ENCODE data around the gene MACROH2A2.

Gene MACROH2A2

DNA sequence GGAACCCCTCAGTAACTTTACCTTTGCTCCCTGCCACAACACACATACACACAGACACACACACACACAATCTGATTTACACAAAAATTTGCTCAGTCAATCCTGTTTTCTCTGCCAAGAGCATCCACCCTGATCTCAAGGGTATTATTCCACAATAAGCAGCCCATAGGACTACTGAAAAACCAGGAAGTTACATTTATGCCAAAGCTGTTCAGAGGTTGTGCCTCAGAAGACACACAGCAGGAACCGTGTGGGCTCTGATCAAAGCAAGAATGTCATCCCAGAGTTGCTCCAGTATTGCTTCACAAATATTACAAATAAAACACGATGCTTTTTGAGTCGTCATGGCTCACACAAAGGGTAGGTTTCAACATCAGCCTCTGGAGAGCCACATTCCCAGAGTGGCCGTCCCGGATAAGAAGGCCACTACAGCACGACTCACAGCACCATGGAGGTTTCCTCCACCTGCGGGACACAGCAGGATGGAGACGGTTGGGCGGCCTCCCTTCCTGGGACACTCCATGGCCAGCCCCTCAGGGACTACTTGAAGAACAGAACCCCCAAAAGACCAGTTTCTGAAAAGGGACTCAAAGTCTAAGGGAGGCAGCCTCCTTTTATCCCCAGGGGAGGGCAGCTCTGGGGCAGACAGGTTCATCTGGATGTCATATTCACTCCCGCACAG is 78.4 kb downstream of the MACROH2A2 start:
- DNase-seq (ENCODE audit: low read depth, low spot score): no peak

DNA sequence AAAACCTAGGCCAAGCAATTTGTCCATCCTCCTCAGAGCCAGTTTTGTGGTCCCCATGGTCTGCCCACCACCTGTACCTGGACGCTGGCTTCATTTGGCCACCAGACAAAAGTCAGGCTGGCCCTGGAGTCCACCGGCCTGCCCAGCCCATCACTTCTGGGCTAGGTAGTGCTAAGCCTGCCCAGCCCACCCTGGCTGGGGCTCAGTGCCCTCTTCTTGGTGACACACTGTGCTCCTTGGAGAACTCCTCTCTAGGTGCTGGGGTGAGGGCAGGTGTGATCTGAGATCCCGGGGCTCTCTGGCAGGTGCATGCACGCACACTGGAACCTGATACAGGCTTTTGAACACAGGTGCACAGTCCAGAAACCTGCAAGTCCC is 78.9 kb downstream of the MACROH2A2 start:
- DNase-seq (ENCODE audit: low read depth, low spot score): no peak

DNA sequence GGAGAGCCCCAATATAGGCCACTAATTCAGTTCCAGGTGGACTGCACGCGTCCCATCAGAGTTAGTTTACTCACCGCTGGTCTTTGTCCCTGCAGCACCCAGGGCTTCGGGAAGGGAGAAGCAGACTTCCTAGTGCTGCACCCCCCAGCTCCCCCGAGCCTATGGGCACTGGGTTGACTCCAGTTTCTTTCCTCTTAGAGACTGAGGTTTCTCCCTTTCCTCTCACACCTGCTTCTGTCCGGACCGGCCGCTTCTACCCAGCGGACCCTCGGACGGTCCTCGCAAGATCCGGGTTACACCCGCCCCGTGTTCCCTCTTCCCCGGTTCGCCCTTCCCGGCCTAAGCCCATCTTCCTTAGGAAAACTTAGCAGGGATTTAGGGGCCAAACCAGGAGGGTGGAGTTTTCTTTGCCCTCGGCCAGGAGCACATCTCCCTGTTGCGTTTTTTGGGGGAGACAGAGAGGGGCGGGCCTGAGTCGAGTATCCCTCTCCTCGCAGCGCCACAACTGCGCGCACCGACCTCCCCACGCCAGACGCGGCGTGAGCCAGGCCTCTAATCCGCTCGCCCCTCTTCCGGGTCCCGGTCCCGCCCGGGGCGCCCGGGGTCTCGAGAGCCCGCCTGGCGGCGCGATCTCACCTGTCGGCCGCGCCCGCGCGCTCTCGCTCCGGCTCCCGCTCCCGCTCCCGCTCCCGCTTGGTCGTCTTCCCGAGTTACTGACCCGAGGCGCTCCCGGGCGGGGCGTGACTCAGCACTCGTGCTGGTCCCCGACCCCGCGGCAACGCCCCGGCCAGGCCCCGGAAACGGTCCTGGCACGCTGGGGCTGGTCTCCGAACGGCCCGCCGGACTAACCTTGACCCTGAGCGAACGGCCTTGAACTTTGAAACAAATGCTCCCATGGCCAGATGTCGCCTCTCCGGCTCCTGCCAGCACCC is 79.7 kb downstream of the MACROH2A2 start, which contains the start of gene AIFM2:
TSS of gene AIFM2 (minus strand) at position 728 of the 932 bp plus-strand sequence. CDS start 8,741 bp downstream, outside the sequence.
- DNase-seq (ENCODE audit: low read depth, low spot score): no peak

DNA sequence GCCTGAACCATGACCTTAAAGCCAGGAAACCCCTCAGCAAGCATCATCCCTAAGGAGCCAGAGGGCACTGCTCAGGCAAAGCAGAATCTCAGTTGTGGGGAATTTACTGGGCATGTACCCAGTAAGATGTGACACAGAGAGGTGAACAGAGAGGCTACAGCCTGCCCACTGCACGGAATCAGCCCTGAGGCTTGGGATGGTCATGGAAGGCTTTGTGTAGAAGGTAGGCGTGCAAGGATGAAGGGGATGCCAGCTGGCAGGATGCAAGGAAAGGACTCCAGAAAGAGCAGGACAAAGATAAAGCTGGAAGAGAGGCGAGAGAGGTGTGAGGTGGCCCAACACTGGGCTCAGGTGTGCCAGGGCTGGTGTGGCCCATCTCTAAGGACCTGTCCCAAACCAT is 82.4 kb downstream of the MACROH2A2 start:
- DNase-seq (ENCODE audit: low read depth, low spot score): no peak

DNA sequence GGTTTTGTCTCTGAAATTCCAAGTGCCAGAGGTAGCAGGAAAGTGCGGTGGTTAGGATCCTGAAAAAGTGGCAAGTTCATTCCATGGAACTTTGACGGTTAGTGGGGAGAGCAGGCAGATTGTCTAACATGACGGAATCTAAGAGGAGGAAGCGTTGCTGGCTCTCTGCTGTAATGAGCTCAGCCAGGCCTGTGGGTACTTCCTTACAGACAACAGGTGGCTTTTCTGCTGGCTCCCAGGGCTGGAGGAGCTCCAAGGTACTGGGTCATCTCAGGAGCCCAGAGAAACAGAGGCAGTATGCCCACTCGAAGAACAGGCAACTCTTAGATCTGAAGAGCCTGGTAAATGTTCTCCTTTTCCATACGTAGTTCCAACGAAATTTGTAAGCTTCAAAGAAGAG is 83.0 kb downstream of the MACROH2A2 start:
- DNase-seq (ENCODE audit: low read depth, low spot score): no peak

DNA sequence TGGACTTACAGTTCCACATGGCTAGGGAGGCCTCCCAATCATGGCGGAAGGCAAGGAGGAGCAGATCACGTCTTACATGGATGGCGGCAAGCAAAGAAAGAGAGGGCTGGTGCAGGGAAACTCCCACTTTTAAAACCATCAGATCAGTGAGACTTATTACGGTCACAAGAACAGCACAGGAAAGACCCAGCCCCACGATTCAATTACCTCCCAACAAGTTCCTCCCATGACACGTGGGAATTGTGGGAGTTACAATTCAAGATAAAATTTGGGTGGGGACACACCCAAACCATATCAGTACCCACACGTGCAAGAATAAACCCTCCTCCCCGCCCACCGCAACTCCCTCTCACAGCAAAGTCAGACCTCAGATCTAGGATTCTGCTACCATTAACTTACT is 84.5 kb downstream of the MACROH2A2 start:
- no peak for DNase-seq (ENCODE audit: low read depth, low spot score)

DNA sequence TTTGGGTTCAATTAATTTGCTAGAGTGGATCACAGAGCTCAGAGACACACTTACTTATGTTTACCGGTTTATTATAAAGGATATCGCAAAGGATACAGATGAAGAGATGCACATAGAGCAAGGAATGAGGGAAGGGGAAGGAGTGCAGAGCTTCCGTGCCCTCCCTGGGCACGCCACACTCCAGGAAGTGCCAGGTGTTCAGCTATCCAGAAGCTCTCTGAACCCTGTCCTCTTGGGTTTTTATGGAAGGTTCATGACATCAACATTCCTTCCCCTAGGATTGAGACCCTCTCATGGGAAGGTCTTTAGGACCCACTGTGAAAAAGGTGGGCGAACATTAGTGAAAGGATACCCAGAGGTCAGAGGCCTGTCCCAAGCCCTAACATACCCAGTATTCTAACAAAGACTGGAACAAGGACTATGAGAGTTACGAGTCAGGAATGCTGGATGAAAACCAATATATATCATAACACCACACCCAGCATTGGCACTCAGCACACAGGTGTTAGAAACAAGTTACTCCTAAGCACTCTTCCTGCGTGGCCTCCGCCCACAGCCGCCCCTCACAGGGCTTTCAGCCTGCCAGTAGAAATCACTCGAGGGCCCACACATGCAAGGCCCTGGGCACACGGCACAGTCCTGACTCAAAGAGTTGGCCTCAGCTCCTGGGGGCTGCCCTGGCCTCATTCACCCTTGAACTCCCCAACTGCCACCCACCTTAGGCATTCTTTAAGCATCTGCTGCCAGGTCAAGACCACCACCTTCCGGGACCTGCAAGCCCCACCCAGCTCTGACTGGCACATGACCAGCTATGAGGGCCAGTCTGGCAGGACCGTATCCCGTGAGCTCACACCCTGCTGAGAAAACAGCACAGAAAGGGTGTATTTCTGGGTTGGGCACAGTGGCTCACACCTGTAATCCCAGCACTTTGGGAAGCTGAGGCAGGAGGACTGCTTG is 85.6 kb downstream of the MACROH2A2 start:
- DNase-seq (ENCODE audit: low read depth, low spot score): no peak

DNA sequence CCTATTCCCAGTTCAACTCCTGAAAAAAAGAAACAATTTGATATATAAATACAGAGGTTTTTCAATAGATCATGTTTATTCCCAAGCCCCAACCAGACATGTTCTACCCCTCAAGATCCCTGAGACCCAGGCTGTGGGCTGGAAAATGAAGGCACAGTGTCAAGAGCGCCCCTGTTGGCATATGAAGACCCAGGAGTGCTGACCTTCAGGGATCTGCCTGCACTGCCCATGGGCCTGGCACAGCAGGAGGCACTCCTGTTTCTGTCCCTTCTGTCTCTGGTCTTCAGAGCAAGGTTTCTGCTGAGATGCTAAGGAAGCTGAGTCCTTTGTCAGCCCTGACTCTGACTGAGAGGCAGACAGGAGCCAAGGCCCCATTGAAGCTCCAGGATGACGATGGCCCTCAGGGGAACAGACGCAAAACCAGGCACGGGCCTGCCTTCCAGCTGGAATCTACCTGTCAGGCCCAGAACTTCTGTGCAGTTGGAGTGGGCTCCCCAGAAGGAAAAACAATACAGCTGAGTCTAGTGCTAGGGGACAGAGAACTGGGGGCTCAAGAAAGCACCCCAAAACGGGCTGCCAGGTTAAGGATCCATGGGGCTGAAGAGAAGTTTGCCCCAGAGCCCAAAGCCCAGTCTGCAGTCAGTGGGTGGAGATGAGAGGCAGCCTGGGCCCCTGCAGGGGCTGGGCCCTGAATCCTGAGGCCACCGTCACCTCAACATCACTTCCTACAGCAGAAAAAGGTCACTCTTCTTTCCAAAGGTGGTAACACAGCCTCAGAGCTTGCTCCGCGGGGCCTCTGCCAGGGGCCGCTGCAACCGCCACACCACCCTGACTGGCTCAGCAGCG is 86.7 kb downstream of the MACROH2A2 start:
- no peak for DNase-seq (ENCODE audit: low read depth, low spot score)

DNA sequence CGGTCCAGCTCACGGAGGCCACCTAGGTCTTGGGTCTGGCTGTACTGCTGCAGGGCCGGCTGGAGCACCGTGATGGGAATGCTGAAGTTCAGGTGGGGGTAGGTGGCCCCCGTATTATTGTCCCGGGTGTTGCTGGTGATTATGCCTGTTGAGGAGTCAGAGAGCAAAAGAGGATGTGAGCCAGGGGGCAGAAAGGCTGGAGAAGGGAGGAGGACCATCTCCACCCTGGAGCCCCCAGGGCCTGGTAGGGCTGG is 87.3 kb downstream of the MACROH2A2 start:
- DNase-seq (ENCODE audit: low read depth, low spot score): no peak

DNA sequence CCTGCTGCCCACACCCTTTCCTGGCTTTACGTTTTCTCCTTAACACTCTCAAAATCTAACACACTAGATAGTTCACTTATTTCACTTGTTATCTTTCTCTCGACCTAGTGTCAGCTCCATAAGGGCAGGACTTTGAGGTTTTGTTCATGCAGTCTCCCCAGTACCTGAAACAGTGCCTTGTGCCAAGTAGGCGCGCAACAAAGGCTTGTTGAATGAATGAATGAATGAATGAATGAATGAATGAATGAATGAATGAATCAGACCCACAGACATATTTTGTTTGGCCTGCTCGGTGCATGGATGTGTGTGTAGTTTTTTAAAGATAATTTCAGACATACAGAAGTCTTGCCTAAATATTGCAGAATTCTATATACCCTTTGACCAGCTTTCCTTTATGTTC is 87.7 kb downstream of the MACROH2A2 start:
- no peak for DNase-seq (ENCODE audit: low read depth, low spot score)

DNA sequence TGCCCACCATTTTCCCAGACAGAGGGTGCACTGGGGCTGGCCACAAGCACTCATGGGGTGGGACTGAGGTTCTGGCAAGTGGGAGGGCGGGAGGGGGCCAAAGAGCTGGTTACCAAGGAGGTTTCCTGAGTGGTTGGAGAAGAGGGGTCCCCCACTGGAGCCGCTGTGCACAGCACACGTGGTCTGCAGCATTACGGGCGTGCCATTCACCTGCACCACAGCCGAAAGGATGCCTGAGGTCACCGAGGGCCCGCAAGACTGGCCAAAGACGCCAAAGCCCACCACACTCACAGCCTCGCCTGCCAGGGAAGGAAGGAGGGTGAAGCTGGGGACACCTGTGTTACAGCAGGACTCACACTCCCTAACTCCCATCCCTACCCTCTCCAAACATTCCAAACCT is 89.9 kb downstream of the MACROH2A2 start:
- DNase-seq (ENCODE audit: low read depth, low spot score): no peak

DNA sequence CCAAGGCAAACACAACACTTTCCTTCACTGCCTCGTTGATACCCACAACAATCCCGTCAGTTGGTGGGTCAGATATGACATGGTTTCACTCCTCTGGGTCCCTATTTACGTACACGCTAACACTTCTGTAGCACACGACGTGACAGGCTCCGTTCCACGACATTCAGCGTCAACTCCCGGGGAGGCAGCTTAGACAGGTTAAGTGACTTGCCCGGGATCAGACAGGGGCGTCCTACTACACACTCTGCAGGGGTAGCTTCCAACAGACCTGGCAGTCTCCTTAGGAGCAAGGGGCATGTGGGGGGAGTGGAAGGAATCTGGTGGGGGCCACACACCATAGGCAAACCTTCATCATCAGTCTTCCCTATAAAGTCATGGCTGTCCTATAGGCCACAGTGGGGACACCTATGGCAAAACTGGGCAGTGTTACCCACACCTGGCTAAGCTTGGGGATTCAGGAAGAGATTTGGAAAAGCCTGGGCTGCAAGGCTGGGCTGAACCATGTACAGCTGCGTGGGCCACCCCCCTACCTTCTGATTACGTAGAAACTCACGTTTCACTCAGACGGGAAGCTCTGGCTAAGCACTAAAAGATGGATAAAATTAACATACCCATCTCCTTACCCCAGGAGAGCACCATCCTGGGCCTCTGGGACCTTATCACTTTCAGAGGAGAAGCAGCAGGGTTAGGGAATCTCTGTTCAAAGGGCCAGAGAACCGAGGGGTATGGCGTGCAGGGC is 91.9 kb downstream of the MACROH2A2 start:
- no peak for DNase-seq (ENCODE audit: low read depth, low spot score)

DNA sequence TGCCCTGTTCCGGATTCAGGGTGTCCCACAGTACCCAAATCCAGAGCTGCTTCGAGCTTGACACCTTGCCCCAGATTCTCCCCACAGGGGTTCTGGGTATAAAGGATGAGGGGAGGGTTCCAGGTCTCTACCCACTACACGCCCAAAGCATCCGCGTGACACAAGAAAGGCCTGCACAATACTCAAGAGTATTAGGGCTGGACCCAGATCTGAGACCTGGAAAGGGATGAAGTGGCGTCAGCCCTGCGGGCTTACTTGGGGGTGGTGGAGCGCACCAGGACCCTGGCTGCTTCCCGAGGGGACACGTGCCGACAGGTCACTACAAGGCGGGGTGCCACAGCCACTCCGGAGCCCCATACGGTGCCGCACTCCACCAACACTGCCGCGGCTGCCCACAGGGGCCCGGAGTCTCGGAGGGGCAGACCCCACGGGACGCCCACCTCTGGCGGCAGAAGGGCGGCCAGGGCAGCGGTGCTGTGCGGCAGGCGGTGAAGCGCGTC is 92.6 kb downstream of the MACROH2A2 start:
- no peak for DNase-seq (ENCODE audit: low read depth, low spot score)

DNA sequence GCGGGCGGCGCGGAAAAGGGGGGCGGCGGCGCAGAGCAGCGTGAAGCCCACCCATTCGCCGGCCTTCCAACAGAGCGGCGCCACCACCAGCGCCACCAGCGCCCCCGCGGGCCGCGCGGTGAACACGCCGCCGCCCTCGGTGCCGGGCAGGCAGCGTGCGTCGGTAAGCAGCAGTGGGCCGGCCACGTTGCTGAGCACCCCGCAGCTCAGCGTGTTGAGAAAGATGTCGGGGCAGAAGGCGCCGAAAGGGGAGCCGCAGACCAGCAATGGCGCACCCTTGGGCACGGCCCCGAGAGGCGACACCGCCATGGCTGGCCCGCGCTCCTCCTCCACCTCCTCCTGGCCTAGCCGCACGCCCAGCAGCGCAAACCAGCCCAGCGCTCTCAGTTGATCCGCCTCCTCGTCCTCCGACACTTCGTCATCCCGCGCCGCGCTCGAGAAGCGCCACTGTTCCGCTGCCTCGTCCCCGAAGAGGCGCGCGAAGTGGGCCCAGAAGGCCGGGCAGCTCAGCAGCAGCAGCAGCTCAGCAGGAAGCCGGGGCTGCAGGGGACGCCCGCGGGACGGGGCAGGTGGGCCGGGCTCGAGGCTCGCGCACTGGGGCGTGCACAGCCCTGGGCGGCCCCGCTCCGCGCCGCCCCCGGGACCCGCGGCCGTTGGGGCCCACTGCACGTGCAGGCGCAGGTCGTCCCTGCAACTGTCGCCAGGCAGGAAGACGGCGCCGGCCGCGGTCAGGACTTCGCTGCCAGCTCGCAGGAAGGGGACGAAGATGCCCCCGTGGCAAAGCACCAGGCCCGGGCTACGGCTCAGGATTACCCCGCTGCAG is 93.2 kb downstream of the MACROH2A2 start:
- DNase-seq (ENCODE audit: low read depth, low spot score): no peak

DNA sequence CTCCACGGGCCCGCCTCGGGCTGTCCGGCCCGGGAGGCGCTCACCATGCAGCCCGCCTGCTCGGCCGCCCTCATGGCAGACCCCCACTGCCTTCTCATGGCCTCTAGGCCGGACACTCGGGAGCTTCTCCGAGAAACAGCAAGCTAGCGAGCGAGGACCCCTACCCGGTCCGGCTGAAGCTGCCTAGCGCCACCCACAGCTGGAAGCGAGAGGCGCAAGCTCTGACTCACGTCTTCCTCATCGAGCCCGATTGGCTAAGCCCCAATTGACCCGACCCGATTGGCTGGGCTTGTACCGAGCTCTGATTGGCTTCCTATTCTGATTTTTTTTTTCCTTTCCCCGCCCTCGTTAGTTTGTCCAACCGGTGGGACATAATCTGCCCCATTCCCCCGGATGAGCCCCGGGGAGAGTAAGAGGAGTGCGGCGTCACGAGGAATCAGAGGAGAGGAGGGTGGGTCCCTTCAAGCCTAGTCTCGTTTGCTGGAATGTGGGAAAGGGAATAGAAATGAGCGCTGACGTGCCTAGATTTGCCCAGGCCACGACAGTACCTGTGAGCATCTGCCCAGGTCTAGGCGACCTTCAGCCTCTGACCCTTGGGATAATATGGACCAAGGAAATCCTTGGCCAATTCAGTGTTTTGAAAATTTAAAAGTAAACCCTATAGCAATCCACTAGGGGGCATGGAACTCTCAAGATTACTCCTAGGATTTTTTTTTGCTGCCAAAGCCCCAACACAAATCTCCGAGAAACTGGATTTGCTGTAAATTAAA is 94.0 kb downstream of the MACROH2A2 start, which contains the start of gene TYSND1:
TSS of gene TYSND1 (minus strand) at position 212 of the 770 bp plus-strand sequence. CDS start at position 98, 114 bp downstream.
- peak; percentile 97 for DNase-seq (ENCODE audit: low read depth, low spot score)

DNA sequence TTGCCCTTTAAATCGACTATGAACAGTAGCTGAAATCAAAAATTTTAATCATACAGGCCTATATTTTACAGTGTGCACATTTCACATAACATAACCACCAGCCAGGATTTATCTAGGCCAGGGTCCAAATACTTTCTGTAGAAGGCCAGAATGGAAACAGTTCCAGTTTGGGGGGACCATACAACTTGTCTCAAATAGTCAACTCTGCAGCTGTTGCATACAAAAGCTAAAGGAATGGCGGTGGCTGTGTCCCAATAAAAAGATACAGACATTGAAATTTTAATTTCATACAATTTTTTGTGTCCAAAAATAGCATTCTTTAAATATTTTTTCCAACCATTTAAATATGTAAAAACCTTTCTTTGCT is 94.6 kb downstream of the MACROH2A2 start:
- no peak for DNase-seq (ENCODE audit: low read depth, low spot score)

DNA sequence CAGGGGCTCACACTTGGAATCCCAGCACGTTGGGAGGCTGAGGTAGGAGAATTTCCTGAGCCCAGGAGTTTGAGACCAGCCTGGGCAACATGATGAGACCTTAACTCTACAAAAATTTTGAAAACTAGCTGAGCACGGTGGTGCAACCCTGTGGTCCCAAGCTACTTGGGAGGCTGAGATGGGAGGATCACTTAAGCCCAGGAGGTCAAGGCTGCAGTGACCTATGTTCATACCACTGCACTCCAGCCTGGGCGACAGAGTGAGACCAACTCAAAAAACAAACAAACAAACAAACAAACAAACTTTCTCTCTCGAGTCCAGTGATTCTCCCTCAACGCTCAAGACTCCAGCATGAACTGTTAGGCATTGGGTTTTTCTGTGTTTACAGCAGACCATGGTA is 95.9 kb downstream of the MACROH2A2 start:
- DNase-seq (ENCODE audit: low read depth, low spot score): no peak

DNA sequence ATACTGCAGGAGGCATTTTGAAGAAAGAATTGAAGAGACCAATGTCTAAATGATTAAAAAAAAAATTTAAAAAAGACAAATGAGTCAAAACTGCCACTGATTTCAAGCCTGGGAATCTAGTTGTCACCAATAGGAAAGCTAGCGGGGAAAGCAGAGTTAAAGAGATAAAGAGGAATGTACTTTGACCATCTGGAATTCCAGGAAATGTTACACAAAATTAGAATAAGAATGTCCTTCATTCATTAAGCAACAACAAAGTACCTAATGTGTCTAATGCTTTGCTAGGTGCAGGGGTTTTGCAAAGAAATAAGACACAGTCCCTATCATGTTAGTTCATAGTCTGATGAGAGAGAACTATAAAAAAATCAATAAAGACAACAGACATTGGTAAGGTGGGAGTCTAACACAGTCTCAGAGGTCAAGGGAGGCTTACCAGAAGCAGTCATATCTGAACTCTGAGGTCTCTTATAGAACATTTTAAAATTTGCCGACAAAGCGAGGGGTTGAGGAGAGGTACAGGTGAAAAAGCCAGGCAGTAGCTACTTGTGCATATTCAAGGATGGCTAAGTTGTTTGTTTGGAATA is 102.7 kb downstream of the MACROH2A2 start:
- DNase-seq (ENCODE audit: low read depth, low spot score): no peak

Measured in iPS DF 19.7 (cell line).